Measurements from ENCODE around the gene OGFOD2. TPM values are rescaled to one million over a fixed set of nuclear protein-coding genes. Genes with fewer than 3 reads are reported as not detected.

OGFOD2 gene
- total and polyA plus RNA-seq, 7 donors = 6.4 to 25.3 (median 8.5) TPM

GRCh38 chr12:122980183-122981035 is 5.4 kb downstream of the OGFOD2 start, which contains the start of gene ARL6IP4:
ARL6IP4 (plus strand) TSS chr12:122980681; CDS start chr12:122981140, 459 bp downstream.
- ATAC-seq (peak; percentile 68 to 85 (median 82)), DNase-seq (peak; percentile 69 to 81)
- peak within 1 kb of the TSS; percentile 89 for H3K27ac ChIP-seq
- no peaks in the 10 kb centered on the region for H3K9me3 ChIP-seq
- H3K4me1 ChIP-seq = peaks cover 66% of the 10 kb centered on the region
- TF ChIP-seq CTCF (IDR thresholded peaks at IDR 0.05) = no peak
- no peaks in the 10 kb centered on the region for H3K27me3 ChIP-seq (ENCODE audit: insufficient read depth in 3 of 3, low read length in 2 of 3)
- H3K4me3 ChIP-seq = peak within 1 kb of the TSS; percentile 99
- 0 to 1% (median 0%) methylated on average over 66 to 96 of the region's 96 CpGs for WGBS, 3 donors
- intact Hi-C loops (cut with DNase I) = loop anchor here in 1 of 2 donors (5.0 kb wide), 1 partner anchor 172 kb away; the partner anchor contains the start of gene PITPNM2
- H3K36me3 ChIP-seq (ENCODE audit: insufficient read depth in 1 of 2, low read depth in 1 of 2) = peaks cover 0 to 24% of the 10 kb centered on the region in 2 donors

GRCh38 chr12:122981036-122981471 is 6.0 kb downstream of the OGFOD2 start:
- Histone ChIP-seq H3K27me3 (ENCODE audit: insufficient read depth in 3 of 3, low read length in 2 of 3) (no peaks in the 10 kb centered on the region), H3K27ac (peak overlapping the region; percentile 89), H3K36me3 (ENCODE audit: insufficient read depth in 1 of 2, low read depth in 1 of 2) (peaks cover 0 to 30% of the 10 kb centered on the region in 2 donors), H3K9me3 (no peaks in the 10 kb centered on the region), H3K4me1 (peaks cover 62% of the 10 kb centered on the region), H3K4me3 (peak overlapping the region; percentile 99)
- DNase-seq (peak in 1 of 2 donors; percentile 59), ATAC-seq (peak in 2 of 4 donors; percentile 4 to 37)
- TF ChIP-seq CTCF (IDR thresholded peaks at IDR 0.05) = no peak
- intact Hi-C loops (cut with DNase I) = loop anchor here in 1 of 2 donors (5.0 kb wide), 1 partner anchor 171 kb away; the partner anchor contains the start of gene PITPNM2
- WGBS, 3 donors = 0 to 1% (median 1%) methylated on average over 38 to 40 of the region's 40 CpGs

GRCh38 chr12:122981587-122982476 is 6.8 kb downstream of the OGFOD2 start:
- DNase-seq (peak in 1 of 2 donors; percentile 46), ATAC-seq (no peak)
- Histone ChIP-seq H3K27ac (peak overlapping the region; percentile 89), H3K9me3 (no peaks in the 10 kb centered on the region), H3K4me1 (peaks cover 54% of the 10 kb centered on the region), H3K27me3 (ENCODE audit: insufficient read depth in 3 of 3, low read length in 2 of 3) (no peaks in the 10 kb centered on the region), H3K36me3 (ENCODE audit: insufficient read depth in 1 of 2, low read depth in 1 of 2) (peaks cover 0 to 37% of the 10 kb centered on the region in 2 donors), H3K4me3 (peak overlapping the region; percentile 99)
- WGBS, 3 donors = 64 to 71% (median 69%) methylated on average over 25 of the region's 25 CpGs
- intact Hi-C loops (cut with DNase I) = loop anchor here in 1 of 2 donors (5.0 kb wide), 1 partner anchor 170 kb away; the partner anchor contains the start of gene PITPNM2
- TF ChIP-seq CTCF (IDR thresholded peaks at IDR 0.05) = no peak

GRCh38 chr12:122982477-122982815 is 7.4 kb downstream of the OGFOD2 start:
- H3K27ac ChIP-seq = no peak overlapping the region
- no peaks in the 10 kb centered on the region for H3K27me3 ChIP-seq (ENCODE audit: insufficient read depth in 3 of 3, low read length in 2 of 3)
- H3K4me3 ChIP-seq = peak overlapping the region; percentile 99
- ATAC-seq (no peak), DNase-seq (peak in 1 of 2 donors; percentile 38)
- H3K9me3 ChIP-seq = no peaks in the 10 kb centered on the region
- intact Hi-C loops (cut with DNase I) = loop anchor here in 1 of 2 donors (5.0 kb wide), 1 partner anchor 170 kb away; the partner anchor contains the start of gene PITPNM2
- no peak for TF ChIP-seq CTCF (IDR thresholded peaks at IDR 0.05)
- 61 to 72% (median 69%) methylated on average over 11 of the region's 11 CpGs for WGBS, 3 donors
- H3K36me3 ChIP-seq (ENCODE audit: insufficient read depth in 1 of 2, low read depth in 1 of 2) = peaks cover 0 to 38% of the 10 kb centered on the region in 2 donors
- peaks cover 49% of the 10 kb centered on the region for H3K4me1 ChIP-seq

Data from psoas muscle (tissue), 8 donors.